ENCODE results near the gene ZSWIM3.

DNA sequence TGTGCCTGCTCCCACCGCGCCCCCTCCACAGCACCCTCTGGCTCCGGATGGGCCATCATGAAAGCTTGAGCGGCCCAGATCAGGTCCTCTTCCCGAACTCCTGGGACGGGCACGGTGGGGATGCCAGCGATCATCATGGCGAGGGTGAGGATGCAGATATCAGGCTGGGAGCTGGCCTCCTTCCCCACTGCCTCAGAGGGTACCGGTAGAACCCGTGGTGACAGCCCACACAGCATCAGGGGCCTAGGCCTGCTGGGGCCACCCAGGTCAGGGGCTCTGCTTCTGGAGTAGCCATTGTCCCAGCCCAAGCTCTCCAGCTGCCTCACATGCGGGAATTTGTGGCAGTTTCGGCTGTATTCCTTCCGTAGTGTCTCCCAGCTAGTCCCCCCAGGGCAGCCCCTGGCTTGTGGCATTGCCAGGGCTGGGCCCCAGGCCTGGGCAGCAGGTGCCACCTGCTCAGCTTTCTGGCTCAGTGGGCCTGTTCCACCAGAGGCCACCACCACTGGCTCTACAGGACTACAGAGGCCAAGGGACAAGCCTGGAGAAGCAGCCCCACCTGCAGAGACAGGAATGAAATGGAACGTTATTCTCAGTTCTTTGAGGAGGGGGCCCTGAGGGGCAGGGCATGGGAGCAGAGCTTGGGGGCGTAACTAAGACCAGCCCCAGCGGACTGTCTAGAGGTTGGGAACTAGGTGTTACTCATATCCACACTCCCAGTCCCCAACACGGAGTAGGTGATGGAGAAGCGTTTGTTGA, 29.4 kb downstream of the ZSWIM3 start:
- TF ChIP-seq EZH2phosphoT487 (IDR thresholded peaks at IDR 0.05; ENCODE audit: borderline replicate concordance), result no peak
- TF ChIP-seq, protein P1, sequence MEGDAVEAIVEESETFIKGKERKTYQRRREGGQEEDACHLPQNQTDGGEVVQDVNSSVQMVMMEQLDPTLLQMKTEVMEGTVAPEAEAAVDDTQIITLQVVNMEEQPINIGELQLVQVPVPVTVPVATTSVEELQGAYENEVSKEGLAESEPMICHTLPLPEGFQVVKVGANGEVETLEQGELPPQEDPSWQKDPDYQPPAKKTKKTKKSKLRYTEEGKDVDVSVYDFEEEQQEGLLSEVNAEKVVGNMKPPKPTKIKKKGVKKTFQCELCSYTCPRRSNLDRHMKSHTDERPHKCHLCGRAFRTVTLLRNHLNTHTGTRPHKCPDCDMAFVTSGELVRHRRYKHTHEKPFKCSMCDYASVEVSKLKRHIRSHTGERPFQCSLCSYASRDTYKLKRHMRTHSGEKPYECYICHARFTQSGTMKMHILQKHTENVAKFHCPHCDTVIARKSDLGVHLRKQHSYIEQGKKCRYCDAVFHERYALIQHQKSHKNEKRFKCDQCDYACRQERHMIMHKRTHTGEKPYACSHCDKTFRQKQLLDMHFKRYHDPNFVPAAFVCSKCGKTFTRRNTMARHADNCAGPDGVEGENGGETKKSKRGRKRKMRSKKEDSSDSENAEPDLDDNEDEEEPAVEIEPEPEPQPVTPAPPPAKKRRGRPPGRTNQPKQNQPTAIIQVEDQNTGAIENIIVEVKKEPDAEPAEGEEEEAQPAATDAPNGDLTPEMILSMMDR (conservative IDR thresholded peaks at IDR 0.05; ENCODE audit: low read length), result no peak
